T-helper 1 cell treated with Interleukin-12 subunit alpha and Interleukin-12 subunit beta and Interleukin-4 antibody, amounts not matched to agents 30 ng/mL and 1 ng/mL, for 36 hours (primary cell): Measurements from ENCODE around the gene CEP112. TPM values are rescaled to one million over a fixed set of nuclear protein-coding genes. Genes with fewer than 3 reads are reported as not detected.

Source experiments
- intact Hi-C: fragments of 100-400 bp; cut with micrococcal nuclease; formaldehyde crosslinking; loops from one replicate; pipeline ENCODE4 v1.15.1; 2024
- total RNA-seq: library from RNA; stranded (reverse); gene quantifications from 2 replicates; pipeline ENCODE4 v1.2.3, GENCODE V29; 2022

The CEP112 gene
- total RNA-seq: 3.0 and 3.5 TPM in 2 replicates

DNA sequence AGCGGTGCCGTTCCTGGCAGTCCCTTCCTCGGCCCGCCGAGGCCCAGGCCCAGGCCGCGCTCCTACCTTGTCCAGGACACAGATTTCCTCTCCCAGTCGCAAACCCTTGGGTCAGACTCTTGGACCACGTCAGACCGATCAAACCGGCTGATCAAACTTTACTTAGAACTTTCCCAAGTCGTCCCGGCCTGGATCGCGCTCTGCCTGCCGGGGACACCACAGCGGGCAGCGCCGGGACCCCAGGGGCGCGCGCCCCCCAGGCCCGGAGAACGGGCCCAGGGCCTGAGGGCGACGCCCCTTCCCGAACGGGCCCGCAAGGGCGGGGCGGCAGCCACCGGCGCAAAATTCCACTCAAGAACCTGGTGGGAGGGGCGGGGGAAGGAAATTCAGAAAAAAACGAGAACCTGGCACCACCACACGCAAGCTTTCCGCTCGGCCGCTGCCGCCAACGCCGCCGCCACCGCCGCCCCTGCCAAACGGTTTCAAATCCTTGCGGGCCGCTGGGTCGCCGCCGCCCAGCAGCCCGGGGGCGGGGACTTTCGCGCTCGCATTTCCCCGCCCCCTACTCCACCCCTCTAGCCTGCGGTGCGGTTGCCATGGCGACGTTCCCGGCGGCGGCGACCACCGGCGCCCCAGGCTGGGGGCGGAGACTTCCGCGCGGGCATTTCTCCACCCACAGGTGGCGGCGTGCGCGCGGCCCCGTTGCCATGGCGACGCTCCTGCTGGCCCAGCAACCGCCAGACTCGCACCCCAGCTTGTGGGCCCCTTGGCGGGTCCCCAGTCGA lies at the start of gene CEP112:
Gene CEP112, minus strand, starts transcription at position 541 of the 785 bp plus-strand sequence.
- intact Hi-C loops: loop anchor here (1.0 to 5.0 kb wide), 9 partner anchors 10 to 1069 kb away; partner anchors contain the start of gene PRKCA

GRCh38 chr17:66240630-66241029 lies 48.7 kb upstream of the CEP112 start:
- intact Hi-C loops: no loop called here

DNA sequence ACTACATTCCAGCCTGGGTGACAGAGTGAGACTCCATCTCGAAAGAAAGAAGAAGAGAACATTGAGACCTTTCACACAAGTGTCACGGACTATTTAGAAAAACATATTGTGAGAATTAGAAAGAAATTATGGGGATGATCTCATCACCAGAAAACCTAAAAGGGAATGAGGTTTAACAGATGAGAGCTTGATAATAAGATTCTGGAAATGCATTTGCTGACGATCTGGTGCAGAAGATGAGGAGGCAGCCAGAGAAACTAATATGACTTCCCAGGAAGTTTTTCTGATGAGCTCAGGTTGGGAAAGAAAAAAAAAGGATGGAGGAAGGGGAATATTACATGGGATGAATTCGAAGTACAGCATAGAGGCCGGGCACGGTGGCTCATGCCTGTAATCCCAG lies 48.1 kb upstream of the CEP112 start:
- intact Hi-C loops: no loop called here

DNA sequence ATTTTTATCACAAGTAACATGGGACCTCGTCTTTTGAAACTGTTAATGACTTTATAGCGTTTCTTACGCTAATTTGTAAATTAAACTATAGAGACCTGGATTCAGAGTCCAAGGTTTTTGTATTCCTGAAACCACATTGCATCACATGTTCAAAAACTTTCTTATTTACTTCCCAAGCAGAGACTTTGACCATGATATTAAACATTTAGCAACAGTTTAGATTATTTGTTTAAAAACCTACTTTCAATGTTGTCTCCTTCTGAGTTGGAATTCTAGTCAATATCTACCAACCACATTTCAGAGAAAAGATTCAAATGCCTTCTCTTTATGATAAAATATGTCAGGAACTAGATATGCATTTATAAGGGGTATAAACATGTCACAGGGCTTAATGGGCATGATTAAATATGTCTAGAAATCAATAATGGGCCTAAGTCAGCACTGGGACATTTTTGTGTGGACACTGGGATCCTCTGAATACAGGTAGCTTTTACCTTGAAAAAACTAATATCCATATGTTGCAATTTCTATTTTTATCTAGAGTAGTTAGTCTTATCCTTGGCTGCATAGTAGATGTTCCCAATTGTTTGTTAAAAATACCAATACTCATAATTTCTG lies 43.6 kb upstream of the CEP112 start:
- intact Hi-C loops: no loop called here

- intact Hi-C loops: no loop called here
Measured at GRCh38 chr17:66234611-66235010, 42.7 kb upstream of the CEP112 start.

GRCh38 chr17:66233023-66233753 lies 41.3 kb upstream of the CEP112 start:
- intact Hi-C loops: no loop called here

- intact Hi-C loops: no loop called here
Measured at GRCh38 chr17:66230922-66231591, 39.1 kb upstream of the CEP112 start.

- intact Hi-C loops: no loop called here
Measured at GRCh38 chr17:66229783-66230538, 38.0 kb upstream of the CEP112 start.

GRCh38 chr17:66228887-66229782 lies 37.2 kb upstream of the CEP112 start, which contains the start of gene APOH:
TSS of gene APOH (minus strand) at chr17:66229415. CDS start at chr17:66229379, 36 bp downstream.
- intact Hi-C loops: no loop called here

DNA sequence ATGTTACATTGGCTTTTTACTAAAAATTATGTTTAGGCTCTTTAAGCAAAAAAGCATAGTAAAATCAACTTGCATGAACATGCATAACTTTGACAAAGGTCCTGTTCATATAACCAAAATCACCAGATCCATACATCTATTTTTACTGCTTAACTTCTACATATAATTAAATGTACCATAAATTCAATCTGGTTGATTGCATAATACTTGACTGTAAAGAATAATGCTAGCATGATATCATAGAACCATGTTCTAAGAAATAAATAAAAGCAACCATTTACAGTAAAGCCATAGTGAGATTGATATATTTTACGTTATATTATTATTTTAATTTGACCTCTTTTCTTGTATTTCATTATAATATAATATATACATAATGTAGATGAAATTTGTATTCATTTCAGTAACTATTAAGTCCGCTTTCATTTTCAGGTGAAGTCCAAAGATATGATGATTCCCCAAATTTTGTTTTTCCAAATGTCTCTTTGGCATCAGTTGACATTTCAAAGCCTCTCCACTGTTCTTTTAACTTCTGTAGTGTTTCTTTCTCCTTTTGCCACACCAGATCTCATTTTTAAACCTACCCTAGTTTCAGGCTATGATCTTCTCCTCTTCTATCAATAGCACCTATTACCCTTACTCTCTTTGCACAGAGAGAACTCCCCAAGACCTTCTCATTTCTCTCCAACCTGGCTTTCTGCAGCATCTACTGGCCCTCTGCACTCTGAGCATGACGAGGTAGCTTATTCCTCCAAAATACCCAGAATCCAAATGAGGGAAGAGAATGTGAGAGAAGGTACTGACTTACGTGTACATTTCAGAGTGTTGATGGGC lies 35.5 kb upstream of the CEP112 start:
- intact Hi-C loops: no loop called here

- intact Hi-C loops: no loop called here
Measured at GRCh38 chr17:66222798-66223350, 30.9 kb upstream of the CEP112 start.

DNA sequence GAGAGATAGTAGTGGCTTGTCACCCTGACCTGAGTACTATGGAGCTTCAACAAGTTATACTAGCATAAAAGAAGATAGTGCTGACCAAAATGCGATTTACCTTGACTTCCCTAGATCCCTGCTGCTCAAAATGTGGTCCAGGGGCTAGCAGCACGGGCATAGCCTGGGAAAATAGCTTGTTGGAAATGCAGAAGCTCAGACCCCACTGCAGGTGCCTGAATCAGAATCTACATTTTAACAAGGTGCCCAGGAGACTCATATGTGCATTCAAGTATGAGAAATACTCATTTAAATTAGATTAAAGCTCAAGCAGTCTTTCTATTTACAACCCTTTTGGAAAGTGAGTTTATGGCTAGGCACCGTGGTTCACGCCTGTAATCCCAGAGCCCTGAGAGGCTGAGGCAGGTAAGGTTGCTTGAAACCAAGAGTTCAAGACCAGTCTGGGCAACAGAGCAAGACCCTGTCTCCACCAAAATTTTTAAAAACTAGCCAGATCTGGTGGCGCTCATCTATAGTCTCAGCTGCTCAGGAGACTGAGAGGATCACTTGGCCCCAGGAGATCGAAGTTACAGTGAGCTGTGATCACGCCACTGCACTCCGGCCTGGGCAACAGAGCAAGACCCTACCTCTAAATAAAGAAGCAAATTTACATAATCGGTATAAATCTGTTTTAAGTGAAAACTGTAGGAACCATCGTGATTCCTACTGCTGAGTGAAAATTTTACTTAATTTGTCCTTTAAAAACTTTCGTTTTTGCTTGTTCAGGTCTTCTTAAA lies 30.0 kb upstream of the CEP112 start:
- intact Hi-C loops: no loop called here

- intact Hi-C loops: no loop called here
Measured at GRCh38 chr17:66221343-66221742, 29.4 kb upstream of the CEP112 start.

DNA sequence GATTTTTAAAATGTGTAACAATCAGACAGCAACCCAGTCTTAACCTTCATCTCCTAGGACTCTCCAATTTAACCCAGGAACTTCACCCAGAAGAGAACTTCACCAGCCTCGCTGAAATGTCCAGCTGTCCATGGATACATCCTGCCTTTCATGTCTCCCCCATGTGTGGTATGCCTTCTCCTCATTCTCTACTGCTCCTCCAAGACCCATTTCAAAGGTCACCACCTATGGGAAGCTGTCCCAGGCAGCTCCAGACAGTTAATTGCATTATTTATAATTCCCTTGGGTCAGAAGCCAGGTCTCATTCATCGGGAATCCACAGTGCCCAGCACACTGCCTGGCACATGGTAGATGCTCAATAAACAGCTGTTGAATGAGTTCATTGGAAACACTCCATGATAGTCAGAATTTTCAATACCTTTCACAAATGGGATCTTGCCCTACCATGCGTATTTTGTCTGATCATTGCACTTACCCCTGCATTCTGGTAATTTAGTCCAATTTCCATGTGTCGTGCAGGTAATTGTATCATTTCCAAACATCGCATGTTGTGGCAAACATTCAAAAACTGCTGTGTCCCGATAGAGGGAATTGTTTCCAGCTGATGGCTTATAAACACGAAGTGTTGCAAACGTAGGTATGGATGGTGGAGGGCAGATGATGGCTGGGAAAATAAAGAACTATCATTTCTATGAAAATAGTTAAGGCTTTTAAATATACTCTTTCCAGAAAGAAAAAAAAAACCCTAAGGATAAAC lies 28.3 kb upstream of the CEP112 start:
- intact Hi-C loops: no loop called here

DNA sequence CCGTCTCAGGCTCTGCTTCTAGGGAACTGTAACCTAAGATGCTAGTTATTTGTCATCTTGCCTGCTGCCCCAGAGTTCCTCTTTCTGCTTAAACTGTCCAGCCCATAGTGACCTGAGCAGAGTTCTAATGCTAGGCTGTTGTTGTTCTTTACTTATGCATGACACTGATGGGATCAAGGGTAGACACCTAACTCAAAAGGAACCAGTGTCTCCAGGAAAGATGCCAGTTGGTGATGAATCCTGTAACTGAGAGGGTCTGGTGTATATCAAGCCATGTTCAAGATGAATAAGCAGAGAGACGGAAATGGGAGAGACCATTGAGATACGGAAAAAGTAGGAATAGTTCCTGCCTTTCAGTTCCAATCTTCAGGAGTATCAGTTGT lies 23.6 kb upstream of the CEP112 start:
- intact Hi-C loops: no loop called here

DNA sequence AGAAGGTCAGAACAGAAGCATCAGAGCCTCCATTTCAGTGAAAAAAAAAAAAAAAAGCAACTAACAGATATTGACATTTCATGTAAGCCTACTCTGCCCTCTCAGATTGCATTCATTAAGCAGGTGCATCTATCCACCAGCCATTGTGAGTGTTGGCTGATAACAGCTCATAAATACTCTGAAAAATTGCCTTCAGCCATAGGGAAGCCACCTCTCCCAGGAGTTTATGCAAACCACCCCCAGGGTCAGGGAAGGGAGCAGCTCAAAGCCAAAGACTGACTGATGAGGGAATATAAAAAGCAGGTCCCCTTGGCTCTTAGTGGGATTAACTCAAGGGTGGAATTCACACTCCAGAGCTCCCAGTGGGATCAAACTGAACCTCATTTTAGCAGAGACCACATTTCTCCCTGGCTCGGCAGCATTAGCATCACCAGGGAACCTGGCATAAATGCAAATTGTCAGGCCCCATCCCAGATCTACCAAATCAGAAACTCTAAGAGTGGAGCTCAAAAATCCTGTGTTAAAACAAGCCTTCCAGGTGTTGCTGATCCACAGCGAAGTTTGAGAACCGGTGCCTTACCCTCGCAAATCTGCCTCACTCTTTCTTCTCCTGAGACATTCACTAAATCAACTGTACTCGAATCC lies 23.1 kb upstream of the CEP112 start:
- intact Hi-C loops: no loop called here
